GM21515 (cell line): ENCODE data around the gene REEP3.
"Not testable (repeated sequence)": the region's sequence is repeated elsewhere in the genome, so short reads cannot be mapped to it uniquely, and the experiment has no call there.

ENCODE experiments used
- ATAC-seq: cut with Tn5 transposase; IDR thresholded peaks from one replicate; pipeline ENCODE4 v1.9.1; 2021; ENCODE audit not compliant: unreplicated experiment

Gene REEP3

GRCh38 chr10:63547628-63548360 is 26.6 kb downstream of the REEP3 start:
- no peak for ATAC-seq

DNA sequence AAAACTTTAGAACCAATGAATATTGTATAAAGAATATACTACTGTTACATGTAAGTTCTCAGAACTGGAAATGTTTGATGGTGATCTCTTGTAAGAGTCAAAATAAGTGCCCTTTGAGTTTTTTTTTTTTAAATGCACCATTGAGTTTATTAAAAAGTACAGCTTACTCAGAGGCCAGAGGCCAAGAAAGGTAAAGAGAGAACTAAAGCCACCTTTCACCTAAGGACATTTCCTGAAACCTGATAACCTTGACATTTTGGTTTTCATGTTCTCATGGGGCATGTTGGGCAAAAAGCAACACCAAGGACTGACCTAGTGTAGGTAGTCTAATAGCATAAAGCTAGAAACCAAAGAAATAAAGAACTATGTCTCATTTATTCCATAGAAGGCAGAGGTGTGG is 27.7 kb downstream of the REEP3 start:
- no peak for ATAC-seq

GRCh38 chr10:63549810-63550209 is 28.6 kb downstream of the REEP3 start:
- no peak for ATAC-seq

- no peak for ATAC-seq
Measured at GRCh38 chr10:63553031-63553430, 31.8 kb downstream of the REEP3 start.

DNA sequence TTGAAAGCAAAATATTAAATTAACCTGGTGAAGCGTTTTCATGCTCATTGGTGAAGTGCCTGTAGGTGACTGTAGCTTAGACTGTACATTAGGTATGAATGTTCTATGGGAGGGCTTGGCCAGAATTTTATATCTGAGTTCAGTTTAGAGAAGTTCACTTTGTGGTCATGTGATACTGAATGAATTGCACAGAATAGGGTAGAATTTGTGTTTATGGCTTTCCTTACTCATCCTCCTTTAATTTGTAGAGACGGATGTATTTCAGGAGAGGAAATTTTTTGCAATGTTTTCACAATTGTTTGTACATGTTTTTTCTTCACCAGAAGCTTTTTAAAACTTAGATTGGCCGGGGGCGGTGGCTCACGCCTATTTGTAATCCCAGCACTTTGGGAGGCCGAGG is 32.3 kb downstream of the REEP3 start:
- ATAC-seq = no peak

- peak; percentile 54 for ATAC-seq
Measured at GRCh38 chr10:63554657-63555056, 33.5 kb downstream of the REEP3 start.

DNA sequence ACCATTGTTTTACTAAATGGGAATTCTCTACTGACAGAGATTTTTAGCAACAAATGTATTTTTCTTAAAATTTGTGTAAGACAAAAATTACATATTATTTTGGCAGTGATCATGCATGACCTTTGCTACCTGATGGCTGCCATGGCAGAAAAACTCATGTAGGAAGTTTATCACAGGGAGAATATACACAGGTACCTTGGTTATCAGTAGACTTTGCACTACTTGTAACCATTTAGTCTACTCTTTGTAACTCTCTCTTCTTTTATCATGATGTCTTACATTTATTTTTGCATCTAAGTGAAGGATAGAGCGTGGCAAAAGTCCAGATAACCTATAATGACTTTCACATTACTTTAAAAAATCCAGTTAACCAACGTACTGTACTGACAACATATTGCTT is 34.1 kb downstream of the REEP3 start:
- no peak for ATAC-seq

GRCh38 chr10:63558132-63558784 is 37.1 kb downstream of the REEP3 start:
- no peak for ATAC-seq

- ATAC-seq = no peak
Measured at GRCh38 chr10:63561341-63561740, 40.1 kb downstream of the REEP3 start.

DNA sequence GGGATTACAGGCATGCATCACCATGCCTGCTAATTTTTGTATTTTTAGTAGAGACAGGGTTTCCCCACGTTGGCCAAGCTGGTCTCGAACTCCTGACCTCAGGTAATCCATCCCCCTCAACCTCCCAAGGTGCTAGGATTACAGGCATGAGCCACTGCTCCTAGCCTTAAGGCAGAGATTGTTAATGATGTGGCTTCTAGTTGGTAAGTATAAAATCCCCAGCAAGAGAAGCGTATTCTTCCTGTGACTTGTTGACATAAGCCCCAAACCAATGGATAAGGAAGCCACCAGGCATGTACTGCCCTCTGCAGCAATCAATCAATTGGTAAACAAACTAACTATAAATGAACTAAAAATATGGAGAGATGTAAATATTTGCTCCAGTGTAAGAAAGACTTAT is 41.2 kb downstream of the REEP3 start:
- no peak for ATAC-seq

GRCh38 chr10:63562857-63563256 is 41.7 kb downstream of the REEP3 start:
- ATAC-seq = no peak

- no peak for ATAC-seq
Measured at GRCh38 chr10:63563623-63564022, 42.4 kb downstream of the REEP3 start.

DNA sequence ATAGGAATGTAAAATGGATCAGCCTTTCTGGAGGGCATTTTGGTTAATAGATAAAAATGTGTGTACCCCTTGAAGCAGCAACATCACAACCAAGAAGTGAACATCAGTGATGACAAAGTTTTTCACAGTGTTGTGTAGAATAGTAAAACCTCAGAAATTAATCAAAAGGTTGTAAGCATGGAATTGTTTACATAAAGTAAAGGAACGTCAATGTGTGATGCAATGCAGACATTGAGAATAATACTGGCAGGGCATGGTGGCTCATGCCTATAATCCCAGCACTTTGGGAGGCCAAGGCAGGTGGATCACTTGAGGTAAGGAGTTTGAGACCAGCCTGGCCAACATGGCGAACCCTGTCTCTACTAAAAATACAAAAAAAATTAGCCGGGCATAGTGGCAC is 43.5 kb downstream of the REEP3 start:
- ATAC-seq = not testable (repeated sequence)

- no peak for ATAC-seq
Measured at GRCh38 chr10:63573068-63573697, 52.0 kb downstream of the REEP3 start.

GRCh38 chr10:63574011-63574410 is 52.8 kb downstream of the REEP3 start:
- ATAC-seq = no peak

DNA sequence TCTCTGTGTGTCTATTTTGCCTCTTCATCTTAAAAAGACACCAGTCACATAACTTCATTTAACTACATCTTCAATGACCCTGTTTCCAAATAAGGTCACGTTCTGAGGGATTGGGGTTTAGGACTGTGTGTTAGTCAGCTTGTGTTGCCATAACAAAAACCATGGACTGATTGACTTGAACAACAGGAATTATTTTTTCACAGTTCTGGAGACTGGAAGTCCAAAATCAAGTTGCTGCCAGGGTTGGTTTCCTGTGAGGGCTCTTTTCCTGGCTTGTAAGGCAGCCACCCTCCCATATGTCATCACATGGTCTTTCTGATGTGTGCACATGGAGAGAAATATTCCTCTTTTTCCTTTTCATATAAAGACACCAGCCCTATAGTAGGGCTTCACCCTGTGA is 55.3 kb downstream of the REEP3 start:
- no peak for ATAC-seq

DNA sequence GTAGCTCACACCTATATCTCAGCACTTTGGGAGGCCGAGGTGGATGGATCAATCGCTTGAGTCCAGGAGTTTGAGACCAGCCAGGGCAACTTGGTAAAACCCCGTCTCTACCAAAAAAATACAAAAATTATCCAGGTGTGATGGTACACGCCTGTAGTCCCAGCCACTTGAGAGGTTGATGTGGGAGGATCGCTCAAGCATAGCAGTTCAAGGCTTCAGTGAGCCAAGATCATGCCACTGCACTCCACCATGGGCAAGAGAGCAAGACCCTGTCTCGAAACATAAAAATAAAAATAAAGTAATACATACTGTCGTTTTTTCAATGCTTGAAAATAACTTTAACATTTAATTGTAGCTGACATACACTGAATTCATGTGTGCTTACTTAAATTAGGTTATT is 57.3 kb downstream of the REEP3 start:
- ATAC-seq = no peak

DNA sequence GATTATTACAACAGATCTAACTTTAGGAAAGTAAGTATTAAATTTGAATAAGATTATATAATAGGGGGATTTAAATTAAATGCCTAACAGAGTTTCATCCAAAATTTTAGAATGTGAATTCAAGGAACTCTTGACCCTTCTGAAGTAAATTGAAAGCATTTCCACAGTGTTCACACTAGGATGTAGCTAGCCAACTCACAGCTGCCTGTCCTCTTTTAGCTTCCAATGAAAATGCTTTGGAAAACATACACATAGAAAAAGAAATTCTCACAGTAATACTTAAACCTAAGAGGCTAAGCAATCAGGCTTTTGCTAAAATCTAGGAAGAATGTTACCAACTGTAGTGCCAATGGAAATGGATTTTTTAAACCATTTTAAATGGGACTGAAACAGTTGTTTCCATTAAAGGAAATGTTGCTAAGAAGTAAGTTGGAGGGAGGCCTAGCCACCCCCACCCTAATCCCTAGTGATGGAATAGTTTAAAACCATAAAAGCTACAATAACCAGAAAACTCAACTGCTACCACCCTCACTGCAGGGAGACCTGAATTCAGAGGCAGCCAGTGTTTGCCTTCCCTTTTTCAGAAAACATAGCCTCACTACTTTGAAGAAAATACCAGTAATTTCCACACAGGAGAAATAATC is 58.3 kb downstream of the REEP3 start:
- no peak for ATAC-seq

GRCh38 chr10:63582690-63583089 is 61.5 kb downstream of the REEP3 start:
- no peak for ATAC-seq

DNA sequence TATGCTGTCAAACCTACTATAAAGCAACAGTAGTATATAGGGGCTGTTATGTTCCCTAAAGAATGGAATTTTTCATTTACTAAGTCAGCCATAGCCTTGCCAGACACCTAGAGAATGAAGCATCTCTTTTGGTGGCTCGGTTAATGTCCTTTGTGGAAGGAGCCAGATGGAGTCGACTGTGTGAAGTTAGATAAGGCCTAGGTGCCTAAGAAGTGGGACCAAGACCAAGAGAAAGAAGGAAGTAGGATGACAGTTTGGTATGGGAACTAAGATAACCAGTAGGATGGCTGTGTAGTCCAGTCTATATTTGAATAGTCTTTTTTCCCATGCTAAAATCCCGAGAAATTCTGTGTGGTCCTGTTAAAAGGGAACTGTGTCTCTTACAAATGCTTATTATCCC is 62.2 kb downstream of the REEP3 start:
- ATAC-seq = no peak

GRCh38 chr10:63583909-63584724 is 62.9 kb downstream of the REEP3 start:
- ATAC-seq = no peak
